IMR-90 (cell line): ENCODE data around the gene OR56B1. TPM values are rescaled to one million over a fixed set of nuclear protein-coding genes. Genes with fewer than 3 reads are reported as not detected.

ENCODE experiments used
- ATAC-seq: fragments of 200-7000 bp; cut with Tn5 transposase; 2 replicates; pipeline ENCODE4 v1.9.1; 2020; ENCODE audit warnings: low read depth, mild to moderate bottlenecking, moderate library complexity
- BruUV-seq: library from RNA; stranded (reverse); fragments of 400-500 nt; replicated peaks from 2 replicates; lab custom pipeline; 2021; lab: Mats Ljungman, UMichigan
- CTCF ChIA-PET: fragments of 300-600 bp; formaldehyde crosslinking; extraction: SDS; loops from one replicate; lab custom pipeline; 2021; ENCODE audit warnings: antibody characterized with exemption; lab: Yijun Ruan, JAX
- POLR2A ChIA-PET: fragments of 300-600 bp; sonication (Branson Sonifier 250); formaldehyde crosslinking; loops from one replicate; lab custom pipeline; 2022; ENCODE audit warnings: antibody characterized with exemption; ENCODE audit not compliant: unreplicated experiment; lab: Charles Lee
- DNase-seq: peaks from one replicate; pipeline ENCODE4 v3.0.0; 2013
- H2AFZ ChIP-seq: replicated peaks from 2 replicates; pipeline ENCODE3; 2013; ENCODE audit warnings: low read length, mild to moderate bottlenecking; ENCODE audit not compliant: poor library complexity
- H2AK5ac ChIP-seq: 2 replicates; pipeline ENCODE4 v1.6.1; 2013; ENCODE audit warnings: low read depth, low read length, inconsistent platforms
- H2AK9ac ChIP-seq: replicated peaks from 2 replicates; pipeline ENCODE3; 2013; ENCODE audit warnings: mild to moderate bottlenecking, low read depth, low read length, moderate library complexity; ENCODE audit not compliant: poor library complexity
- H2BK120ac ChIP-seq: 2 replicates; pipeline ENCODE4 v1.6.1; 2013; ENCODE audit warnings: low read depth, low read length, inconsistent platforms
- H2BK15ac ChIP-seq: 3 replicates; pipeline ENCODE4 v1.6.1; 2013; ENCODE audit warnings: low read depth, low read length, inconsistent platforms
- H2BK20ac ChIP-seq: 2 replicates; pipeline ENCODE4 v1.6.1; 2013; ENCODE audit warnings: low read depth, mild to moderate bottlenecking, inconsistent platforms, low read length, moderate library complexity
- H2BK5ac ChIP-seq: 2 replicates; pipeline ENCODE4 v1.6.1; 2013; ENCODE audit warnings: mild to moderate bottlenecking, low read depth, low read length, inconsistent platforms; ENCODE audit not compliant: poor library complexity, severe bottlenecking
- H3K14ac ChIP-seq: replicated peaks from 2 replicates; pipeline ENCODE4 v1.6.1; 2013; ENCODE audit warnings: low read depth, low read length, inconsistent platforms
- H3K18ac ChIP-seq: 2 replicates; pipeline ENCODE4 v1.6.1; 2013; ENCODE audit warnings: low read depth, low read length, control low read depth
- H3K23ac ChIP-seq: 2 replicates; pipeline ENCODE4 v1.6.1; 2013; ENCODE audit warnings: low read depth, low read length, inconsistent platforms
- H3K27ac ChIP-seq: 2 replicates; pipeline ENCODE4 v1.5.1; 2013; ENCODE audit warnings: mild to moderate bottlenecking, control low read depth, low read length; ENCODE audit not compliant: insufficient read depth
- H3K27me3 ChIP-seq: 2 replicates; pipeline ENCODE4 v1.6.1; 2013; ENCODE audit warnings: low read length; ENCODE audit not compliant: control insufficient read depth, insufficient read depth
- H3K36me3 ChIP-seq: 2 replicates; pipeline ENCODE4 v1.6.1; 2013; ENCODE audit warnings: low read length, mixed read lengths; ENCODE audit not compliant: control insufficient read depth, insufficient read depth
- H3K4ac ChIP-seq: 2 replicates; pipeline ENCODE4 v1.6.1; 2013; ENCODE audit warnings: low read depth, low read length, inconsistent platforms
- H3K4me1 ChIP-seq: 2 replicates; pipeline ENCODE4 v1.6.1; 2013; ENCODE audit warnings: low read length, mixed read lengths; ENCODE audit not compliant: control insufficient read depth, insufficient read depth
- H3K4me2 ChIP-seq: 2 replicates; pipeline ENCODE4 v1.6.1; 2013; ENCODE audit warnings: low read depth, mild to moderate bottlenecking, control low read depth, low read length, moderate library complexity
- H3K4me3 ChIP-seq: 2 replicates; pipeline ENCODE4 v1.5.1; 2013; ENCODE audit warnings: low read depth, mild to moderate bottlenecking, control low read depth, low read length, moderate library complexity; ENCODE audit not compliant: insufficient read depth
- H3K56ac ChIP-seq: 2 replicates; pipeline ENCODE4 v1.6.1; 2013; ENCODE audit warnings: low read length, inconsistent platforms; ENCODE audit not compliant: insufficient read depth; ENCODE audit errors: extremely low read depth
- H3K79me1 ChIP-seq, 2 experiments: 2 replicates each; pipeline ENCODE4 v1.6.1; 2013; ENCODE audit warnings: low read length in 2 of 2, inconsistent platforms in 1 of 2, low read depth in 1 of 2
- H3K9ac ChIP-seq: 2 replicates; pipeline ENCODE4 v1.6.1; 2013; ENCODE audit warnings: low read depth, low read length, control low read depth
- H3K9me1 ChIP-seq: 2 replicates; pipeline ENCODE4 v1.6.1; 2013; ENCODE audit warnings: low read length, inconsistent platforms; ENCODE audit not compliant: insufficient read depth
- H3K9me3 ChIP-seq: 2 replicates; pipeline ENCODE4 v1.6.1; 2013; ENCODE audit warnings: low read length; ENCODE audit not compliant: control insufficient read depth, insufficient read depth
- H4K20me1 ChIP-seq: 2 replicates; pipeline ENCODE4 v1.6.1; 2013; ENCODE audit warnings: low read length, inconsistent platforms; ENCODE audit not compliant: insufficient read depth
- H4K5ac ChIP-seq: 2 replicates; pipeline ENCODE4 v1.6.1; 2013; ENCODE audit warnings: mild to moderate bottlenecking, low read depth, low read length, control low read depth
- H4K8ac ChIP-seq, 2 experiments: 2 replicates each; pipeline ENCODE4 v1.6.1; 2013; ENCODE audit warnings: low read depth in 2 of 2, low read length in 2 of 2, control low read depth in 1 of 2, inconsistent platforms in 1 of 2
- H4K91ac ChIP-seq: 2 replicates; pipeline ENCODE4 v1.6.1; 2013; ENCODE audit warnings: low read depth, low read length, inconsistent platforms; ENCODE audit not compliant: insufficient read depth
- RFX5 ChIP-seq: IDR thresholded peaks from 2 replicates; pipeline ENCODE4 v1.8.0; 2012; ENCODE audit warnings: low read depth, mild to moderate bottlenecking, low read length, moderate library complexity
- WGBS, 2 experiments: methylation state at CpG; one replicate each; pipeline versions ENCODE4 v1.1.5 to v1.1.7; 2013; ENCODE audit warnings: missing lambda C conversion rate in 2 of 2; ENCODE audit not compliant: insufficient read length in 1 of 2; ENCODE audit errors: extremely low coverage in 2 of 2; 5-methylcytosine and 5-hydroxymethylcytosine counted together
- dilution Hi-C: fragments of 300-500 bp; cut with HindIII; formaldehyde crosslinking; loops from one replicate; pipeline ENCODE4 v1.14.3; 2018; ENCODE audit warnings: low sequenced_read_pairs; ENCODE audit not compliant: unreplicated experiment
- in situ Hi-C: fragments of 300-500 bp; cut with MboI; formaldehyde crosslinking; loops from 3 replicates; pipeline ENCODE4 v1.14.3; 2019; ENCODE audit warnings: low sequenced_read_pairs, inconsistent platforms, mixed read lengths
- intact Hi-C: fragments of 100-400 bp; cut with micrococcal nuclease; formaldehyde crosslinking; loops from 2 replicates; pipeline ENCODE4 v1.10.0; 2022
- polyA plus RNA-seq, 3 experiments: library from polyadenylated mRNA; depleted of rRNA; stranded (reverse); fragments of >200 nt; gene quantifications; 2 replicates each; pipeline ENCODE4 v1.2.3, GENCODE V29; 2012; ENCODE audit warnings: low replicate concordance in 1 of 3
- total RNA-seq: library from RNA; depleted of rRNA; stranded (reverse); fragments of >200 nt; gene quantifications from 2 replicates; pipeline ENCODE4 v1.2.3, GENCODE V29; 2012

OR56B1 gene
- total and polyA plus RNA-seq, 2 of the 4 experiments (the other 2 are of a cell fraction), result not detected

- Histone ChIP-seq H3K23ac (no peak overlapping the region), H2BK15ac (no peak overlapping the region), H3K18ac (no peak overlapping the region), H3K4ac (no peak overlapping the region), H3K9me1 (peaks cover 3% of the 10 kb centered on the region; the same call in 1 of the 2 replicates), H2AFZ (no peak overlapping the region), H2BK20ac (no peak overlapping the region), H3K9me3 (no peaks in the 10 kb centered on the region), H3K9ac (no peak overlapping the region), H3K4me1 (peaks cover 1% of the 10 kb centered on the region; the same call in 1 of the 2 replicates), H3K36me3 (peaks cover 20% of the 10 kb centered on the region), H4K8ac (no peak overlapping the region), H4K20me1 (no peaks in the 10 kb centered on the region), H2AK9ac (no peak overlapping the region), H3K79me1 (peaks cover 0 to 3% of the 10 kb centered on the region in 2 experiments; a peak in 1 of 4 replicates), H2BK5ac (no peak overlapping the region), H3K27me3 (no peaks in the 10 kb centered on the region), H3K27ac (no peak overlapping the region), H3K4me2 (no peak overlapping the region), H2BK120ac (no peak overlapping the region), H3K4me3 (no peak overlapping the region), H4K91ac (no peak overlapping the region), H3K56ac (no peak overlapping the region), H4K5ac (no peak overlapping the region), H2AK5ac (no peak overlapping the region), H3K14ac (no peak overlapping the region)
- in situ Hi-C loops (no loop called here), dilution Hi-C loops (no loop called here), intact Hi-C loops (no loop called here)
- no TSS peak for BruUV-seq
- no peak for ATAC-seq
- no peak for TF ChIP-seq RFX5
- CTCF ChIA-PET, result no interaction called here
- DNase-seq, result no peak
- WGBS, 2 experiments, result 0 to 100% methylated on average over 1 of the region's 3 CpGs
- POLR2A ChIA-PET, result no interaction called here
These were observed 35.1 kb upstream of the OR56B1 start for GRCh38 chr11:5701055-5701577.
